ENCODE measurements around the gene C1orf52. TPM values are rescaled to one million over a fixed set of nuclear protein-coding genes. Genes with fewer than 3 reads are reported as not detected.
"Not testable (repeated sequence)": the region's sequence is repeated elsewhere in the genome, so short reads cannot be mapped to it uniquely, and the experiment has no call there.

The C1orf52 gene
- total and polyA plus RNA-seq, 4 donors: 13.8 to 28.3 (median 22.1) TPM

- intact Hi-C loops (cut with DNase I): no loop called here
- 80 to 82% methylated on average over 1 of the region's 1 CpG for WGBS, 2 donors
- no peaks in the 10 kb centered on the region for H3K9me3 ChIP-seq (ENCODE audit: control insufficient read depth, low read length)
- H3K27ac ChIP-seq (ENCODE audit: low read depth in 1 of 2, low read length in 2 of 2): no peak overlapping the region
- H3K36me3 ChIP-seq (ENCODE audit: control insufficient read depth in 1 of 2, insufficient read depth in 2 of 2, low read length in 1 of 2): no peaks in the 10 kb centered on the region
- H3K4me3 ChIP-seq (ENCODE audit: low read length in 2 of 2): peak overlapping the region in 1 of 2 donors; percentile 99
- no peak for ATAC-seq (ENCODE audit: low FRiP score)
- H3K4me1 ChIP-seq (ENCODE audit: control insufficient read depth in 1 of 2, insufficient read depth in 2 of 2, low read length in 2 of 2): peaks cover 0 to 3% of the 10 kb centered on the region in 2 donors
- H3K27me3 ChIP-seq (ENCODE audit: control insufficient read depth in 1 of 2, insufficient read depth in 2 of 2, low read length in 1 of 2): no peaks in the 10 kb centered on the region
- DNase-seq: no peak
Observed at GRCh38 chr1:85274969-85275453, 15.5 kb upstream of the C1orf52 start.

- no peak for ATAC-seq (ENCODE audit: low FRiP score)
- intact Hi-C loops (cut with DNase I): no loop called here
- H3K4me3 ChIP-seq (ENCODE audit: low read length in 2 of 2): no peak overlapping the region
Observed at GRCh38 chr1:85273397-85273796, 13.9 kb upstream of the C1orf52 start.

GRCh38 chr1:85268801-85269585, 9.5 kb upstream of the C1orf52 start:
- DNase-seq (no peak), ATAC-seq (ENCODE audit: low FRiP score) (no peak)
- no peak overlapping the region for H3K4me3 ChIP-seq (ENCODE audit: low read length in 2 of 2)
- 89 to 91% methylated on average over 5 of the region's 5 CpGs for WGBS, 2 donors
- no peak overlapping the region for H3K27ac ChIP-seq (ENCODE audit: low read depth in 1 of 2, low read length in 2 of 2)
- no peaks in the 10 kb centered on the region for H3K27me3 ChIP-seq (ENCODE audit: control insufficient read depth in 1 of 2, insufficient read depth in 2 of 2, low read length in 1 of 2)
- H3K4me1 ChIP-seq (ENCODE audit: control insufficient read depth in 1 of 2, insufficient read depth in 2 of 2, low read length in 2 of 2): peaks cover 0 to 1% of the 10 kb centered on the region in 2 donors
- H3K36me3 ChIP-seq (ENCODE audit: control insufficient read depth in 1 of 2, insufficient read depth in 2 of 2, low read length in 1 of 2): peaks cover 0 to 3% of the 10 kb centered on the region in 2 donors
- intact Hi-C loops (cut with DNase I): no loop called here
- H3K9me3 ChIP-seq (ENCODE audit: control insufficient read depth, low read length): no peaks in the 10 kb centered on the region

More at GRCh38 chr1:85273397-85273796, 13.9 kb upstream of the C1orf52 start:
- Histone ChIP-seq H3K4me1 (ENCODE audit: control insufficient read depth in 1 of 2, insufficient read depth in 2 of 2, low read length in 2 of 2) (peaks cover 0 to 3% of the 10 kb centered on the region in 2 donors), H3K36me3 (ENCODE audit: control insufficient read depth in 1 of 2, insufficient read depth in 2 of 2, low read length in 1 of 2) (peaks cover 0 to 3% of the 10 kb centered on the region in 2 donors), H3K9me3 (ENCODE audit: control insufficient read depth, low read length) (no peaks in the 10 kb centered on the region), H3K27me3 (ENCODE audit: control insufficient read depth in 1 of 2, insufficient read depth in 2 of 2, low read length in 1 of 2) (no peaks in the 10 kb centered on the region), H3K27ac (ENCODE audit: low read depth in 1 of 2, low read length in 2 of 2) (no peak overlapping the region)
- DNase-seq: no peak

GRCh38 chr1:85267313-85267712, 7.9 kb upstream of the C1orf52 start:
- H3K9me3 ChIP-seq (ENCODE audit: control insufficient read depth, low read length): no peaks in the 10 kb centered on the region

GRCh38 chr1:85264150-85264549, 4.7 kb upstream of the C1orf52 start:
- Histone ChIP-seq H3K4me3 (ENCODE audit: low read length in 2 of 2) (no peak overlapping the region), H3K27ac (ENCODE audit: low read depth in 1 of 2, low read length in 2 of 2) (no peak overlapping the region), H3K36me3 (ENCODE audit: control insufficient read depth in 1 of 2, insufficient read depth in 2 of 2, low read length in 1 of 2) (no peaks in the 10 kb centered on the region), H3K27me3 (ENCODE audit: control insufficient read depth in 1 of 2, insufficient read depth in 2 of 2, low read length in 1 of 2) (no peaks in the 10 kb centered on the region), H3K9me3 (ENCODE audit: control insufficient read depth, low read length) (no peaks in the 10 kb centered on the region), H3K4me1 (ENCODE audit: control insufficient read depth in 1 of 2, insufficient read depth in 2 of 2, low read length in 2 of 2) (no peaks in the 10 kb centered on the region)
- intact Hi-C loops (cut with DNase I): no loop called here
- DNase-seq (no peak), ATAC-seq (ENCODE audit: low FRiP score) (no peak)
- WGBS, 2 donors: 76 to 84% methylated on average over 2 of the region's 2 CpGs

More at GRCh38 chr1:85267313-85267712, 7.9 kb upstream of the C1orf52 start:
- intact Hi-C loops (cut with DNase I): no loop called here
- ATAC-seq (ENCODE audit: low FRiP score) (no peak), DNase-seq (no peak)
- no peak overlapping the region for H3K27ac ChIP-seq (ENCODE audit: low read depth in 1 of 2, low read length in 2 of 2)
- H3K27me3 ChIP-seq (ENCODE audit: control insufficient read depth in 1 of 2, insufficient read depth in 2 of 2, low read length in 1 of 2): no peaks in the 10 kb centered on the region
- no peak overlapping the region for H3K4me3 ChIP-seq (ENCODE audit: low read length in 2 of 2)
- peaks cover 0 to 3% of the 10 kb centered on the region in 2 donors for H3K36me3 ChIP-seq (ENCODE audit: control insufficient read depth in 1 of 2, insufficient read depth in 2 of 2, low read length in 1 of 2)
- no peaks in the 10 kb centered on the region for H3K4me1 ChIP-seq (ENCODE audit: control insufficient read depth in 1 of 2, insufficient read depth in 2 of 2, low read length in 2 of 2)
- 91 to 95% methylated on average over 2 of the region's 2 CpGs for WGBS, 2 donors

- Histone ChIP-seq H3K36me3 (ENCODE audit: control insufficient read depth in 1 of 2, insufficient read depth in 2 of 2, low read length in 1 of 2) (no peaks in the 10 kb centered on the region), H3K9me3 (ENCODE audit: control insufficient read depth, low read length) (no peaks in the 10 kb centered on the region), H3K27me3 (ENCODE audit: control insufficient read depth in 1 of 2, insufficient read depth in 2 of 2, low read length in 1 of 2) (no peaks in the 10 kb centered on the region), H3K4me3 (ENCODE audit: low read length in 2 of 2) (no peak overlapping the region), H3K27ac (ENCODE audit: low read depth in 1 of 2, low read length in 2 of 2) (no peak overlapping the region), H3K4me1 (ENCODE audit: control insufficient read depth in 1 of 2, insufficient read depth in 2 of 2, low read length in 2 of 2) (no peaks in the 10 kb centered on the region)
- no peak for ATAC-seq (ENCODE audit: low FRiP score)
- DNase-seq: no peak
- intact Hi-C loops (cut with DNase I): no loop called here
Observed at GRCh38 chr1:85262985-85263384, 3.5 kb upstream of the C1orf52 start.

- Histone ChIP-seq H3K4me3 (ENCODE audit: low read length in 2 of 2) (peak overlapping the region in 1 of 2 donors; percentile 57), H3K4me1 (ENCODE audit: control insufficient read depth in 1 of 2, insufficient read depth in 2 of 2, low read length in 2 of 2) (no peaks in the 10 kb centered on the region), H3K27me3 (ENCODE audit: control insufficient read depth in 1 of 2, insufficient read depth in 2 of 2, low read length in 1 of 2) (no peaks in the 10 kb centered on the region), H3K27ac (ENCODE audit: low read depth in 1 of 2, low read length in 2 of 2) (peak overlapping the region in 1 of 2 donors; percentile 34), H3K9me3 (ENCODE audit: control insufficient read depth, low read length) (no peaks in the 10 kb centered on the region), H3K36me3 (ENCODE audit: control insufficient read depth in 1 of 2, insufficient read depth in 2 of 2, low read length in 1 of 2) (no peaks in the 10 kb centered on the region)
- WGBS, 2 donors: 3% methylated on average over 7 of the region's 7 CpGs
- no peak for DNase-seq
- intact Hi-C loops (cut with DNase I): loop anchor here (5.0 kb wide), 2 partner anchors 58 to 323 kb away; partner anchors contain the start of gene SYDE2 (in 2 of the 2)
- ATAC-seq (ENCODE audit: low FRiP score): peak; percentile 66
Observed at GRCh38 chr1:85259912-85260274, 431 bp upstream of the C1orf52 start.

- peak in 1 of 2 donors; percentile 56 for DNase-seq
- intact Hi-C loops (cut with DNase I): loop anchor here (5.0 kb wide), 2 partner anchors 56 to 321 kb away; partner anchors contain the start of gene SYDE2 (in 2 of the 2)
- no peaks in the 10 kb centered on the region for H3K27me3 ChIP-seq (ENCODE audit: control insufficient read depth in 1 of 2, insufficient read depth in 2 of 2, low read length in 1 of 2)
- WGBS, 2 donors: 1 to 3% methylated on average over 19 of the region's 19 CpGs
- no peaks in the 10 kb centered on the region for H3K9me3 ChIP-seq (ENCODE audit: control insufficient read depth, low read length)
- no peak overlapping the region for H3K27ac ChIP-seq (ENCODE audit: low read depth in 1 of 2, low read length in 2 of 2)
- H3K36me3 ChIP-seq (ENCODE audit: control insufficient read depth in 1 of 2, insufficient read depth in 2 of 2, low read length in 1 of 2): no peaks in the 10 kb centered on the region
- H3K4me3 ChIP-seq (ENCODE audit: low read length in 2 of 2): peak overlapping the region; percentile 88 to 89
- no peak for ATAC-seq (ENCODE audit: low FRiP score)
- H3K4me1 ChIP-seq (ENCODE audit: control insufficient read depth in 1 of 2, insufficient read depth in 2 of 2, low read length in 2 of 2): no peaks in the 10 kb centered on the region
Observed at GRCh38 chr1:85258536-85259117, 835 bp downstream of the C1orf52 start.

GRCh38 chr1:85249042-85249441, 10.4 kb downstream of the C1orf52 start:
- H3K4me3 ChIP-seq (ENCODE audit: low read length in 2 of 2); ATAC-seq (ENCODE audit: low FRiP score); intact Hi-C loops (cut with DNase I); H3K27me3 ChIP-seq (ENCODE audit: control insufficient read depth in 1 of 2, insufficient read depth in 2 of 2, low read length in 1 of 2); H3K9me3 ChIP-seq (ENCODE audit: control insufficient read depth, low read length); H3K4me1 ChIP-seq (ENCODE audit: control insufficient read depth in 1 of 2, insufficient read depth in 2 of 2, low read length in 2 of 2); H3K36me3 ChIP-seq (ENCODE audit: control insufficient read depth in 1 of 2, insufficient read depth in 2 of 2, low read length in 1 of 2); H3K27ac ChIP-seq (ENCODE audit: low read depth in 1 of 2, low read length in 2 of 2); DNase-seq: not testable (repeated sequence)
- 79 to 99% methylated on average over 3 of the region's 3 CpGs for WGBS, 2 donors

Data from aorta (tissue), 5 donors.